Stimulated activated CD4-positive, alpha-beta T cell treated with anti-CD3 and anti-CD28 coated beads, Interleukin-15, amount 100 ng/mL, for 1 hour (primary cell): ENCODE measurements around the gene TSPAN10.
"Not testable (repeated sequence)": the region's sequence is repeated elsewhere in the genome, so short reads cannot be mapped to it uniquely, and the experiment has no call there.

Experiments
- DNase-seq, 2 donors: peaks; one replicate each; pipeline ENCODE4 v3.0.0-alpha.2; 2020; ENCODE audit warnings: low read depth in 1 of 2, low spot score in 1 of 2

The TSPAN10 gene

DNA sequence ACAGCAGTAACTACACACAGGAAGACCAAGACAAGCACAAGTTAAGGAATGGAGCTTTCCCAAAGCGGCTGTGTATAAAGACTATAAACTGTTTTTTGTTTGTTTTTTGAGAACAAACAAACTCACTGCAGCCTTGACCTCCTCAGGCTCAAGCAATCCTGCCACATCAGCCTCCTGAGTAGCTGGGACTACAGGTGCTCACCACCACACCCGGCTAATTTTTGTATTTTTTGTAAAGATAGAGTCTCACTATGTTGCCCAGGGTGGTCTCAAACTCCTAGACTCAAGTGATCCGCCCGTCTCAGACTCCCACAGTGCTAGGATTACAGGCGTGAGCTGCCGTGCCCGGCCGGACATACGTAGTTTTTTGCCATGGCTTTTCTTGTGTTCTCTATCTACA lies 23.4 kb downstream of the TSPAN10 start:
- DNase-seq = no peak

GRCh38 chr17:81662002-81662401 lies 25.0 kb downstream of the TSPAN10 start:
- no peak for DNase-seq

DNA sequence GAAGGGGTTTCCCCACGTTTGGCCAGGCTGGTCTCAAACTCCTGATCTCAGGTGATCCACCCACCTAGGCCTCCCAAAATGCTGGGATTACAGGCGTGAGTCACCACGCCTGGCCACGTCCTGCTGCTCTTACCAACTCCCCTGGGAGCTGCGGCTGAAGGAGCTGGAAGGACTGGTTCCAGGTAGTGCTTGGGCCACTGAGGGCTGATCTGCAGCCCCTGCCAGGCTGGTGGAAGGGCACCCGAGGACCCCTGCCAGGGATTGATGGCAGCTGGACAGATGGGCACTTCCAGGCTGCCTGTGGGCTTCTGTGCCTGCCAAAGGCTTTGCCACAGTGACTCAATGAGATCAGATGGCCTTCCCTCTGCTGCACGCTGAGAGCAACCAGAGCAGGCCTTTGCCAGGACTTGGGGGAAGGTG lies 27.1 kb downstream of the TSPAN10 start:
- no peak for DNase-seq

DNA sequence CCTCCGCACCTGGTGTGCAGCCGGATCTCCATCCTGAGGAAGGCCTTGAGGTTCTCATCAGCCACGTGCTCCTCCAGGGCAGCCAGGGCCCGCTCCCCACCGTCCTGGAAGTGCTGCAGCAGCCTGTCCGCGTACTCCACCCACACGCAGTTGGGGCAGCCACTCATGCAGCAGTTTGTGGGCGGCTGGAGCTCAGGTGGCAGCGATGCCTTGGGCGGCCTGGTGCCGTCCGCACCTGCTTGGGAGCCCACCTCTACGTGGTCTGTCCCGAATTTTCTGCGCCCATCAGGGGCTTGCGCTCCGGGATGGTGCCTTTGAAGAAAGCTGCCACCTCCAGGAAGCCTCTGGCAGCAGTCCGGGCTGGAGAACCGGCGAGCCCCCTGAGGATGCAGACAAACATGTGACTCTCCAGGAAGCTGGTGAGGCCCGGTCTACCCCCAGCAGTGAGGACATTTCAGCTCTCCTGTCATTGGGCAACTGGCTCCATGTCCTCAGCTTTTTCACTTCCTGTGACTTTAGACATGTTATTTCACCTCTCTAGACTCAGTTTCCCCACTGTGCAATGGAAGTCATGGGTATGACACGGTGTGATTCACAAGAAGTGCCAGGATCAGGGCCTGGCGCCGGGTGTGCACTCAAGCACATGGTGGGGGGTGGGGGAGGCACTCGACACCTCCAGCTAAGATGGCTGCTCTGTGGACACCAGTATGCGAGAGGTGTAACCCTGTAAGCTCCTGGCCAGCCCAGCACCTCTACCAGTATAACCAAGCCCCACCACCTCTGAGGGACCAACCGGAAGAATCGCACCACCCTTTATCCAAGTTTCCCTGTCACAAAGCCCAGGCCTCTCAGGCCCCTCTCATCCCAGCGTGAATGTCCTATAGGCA lies 28.5 kb downstream of the TSPAN10 start:
- peak in 1 of 2 donors; percentile 48 for DNase-seq

DNA sequence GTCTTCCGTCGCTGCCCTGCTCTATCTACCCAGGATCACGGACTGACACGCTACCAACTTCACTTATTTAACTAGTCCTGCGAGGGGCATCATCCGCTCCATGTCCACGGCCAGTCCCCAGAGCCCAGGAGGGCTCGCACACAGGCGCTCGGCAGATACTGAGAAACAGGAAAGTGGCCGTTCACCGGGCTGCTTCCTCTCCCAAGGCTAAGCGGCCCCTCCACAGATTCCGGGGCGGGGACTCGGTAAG lies 29.0 kb downstream of the TSPAN10 start:
- DNase-seq = no peak

- DNase-seq = peak; percentile 84 to 88
Measured at GRCh38 chr17:81666342-81667191, 29.6 kb downstream of the TSPAN10 start, which contains the start of the genes CCDC137 and OXLD1. Gene CCDC137 (plus strand): TSS chr17:81666737. CDS start chr17:81666767, 30 bp downstream. Gene OXLD1 (minus strand): TSS chr17:81666605. CDS start chr17:81666577, 28 bp downstream.

- DNase-seq = no peak
Measured at GRCh38 chr17:81667754-81668153, 30.8 kb downstream of the TSPAN10 start.

DNA sequence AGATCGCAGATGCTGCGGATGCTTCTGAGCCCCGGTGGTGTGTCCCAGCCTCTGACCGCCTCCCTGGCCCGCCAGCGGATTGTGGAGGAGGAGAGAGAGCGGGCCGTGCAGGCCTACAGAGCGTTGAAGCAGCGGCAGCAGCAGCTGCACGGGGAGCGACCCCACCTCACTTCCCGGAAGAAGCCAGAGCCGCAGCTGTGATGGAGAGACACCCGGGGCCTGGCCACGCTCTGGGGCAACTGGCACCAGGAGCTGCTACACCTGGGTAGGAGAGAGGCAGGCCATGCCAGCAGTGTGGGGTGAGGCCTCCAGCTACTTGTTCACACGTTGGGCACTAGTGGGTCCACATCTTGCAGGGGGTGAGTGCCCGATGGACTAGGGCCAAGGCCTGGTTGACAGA lies 35.5 kb downstream of the TSPAN10 start:
- no peak for DNase-seq

- no peak for DNase-seq
Measured at GRCh38 chr17:81672954-81673353, 36.0 kb downstream of the TSPAN10 start.

DNA sequence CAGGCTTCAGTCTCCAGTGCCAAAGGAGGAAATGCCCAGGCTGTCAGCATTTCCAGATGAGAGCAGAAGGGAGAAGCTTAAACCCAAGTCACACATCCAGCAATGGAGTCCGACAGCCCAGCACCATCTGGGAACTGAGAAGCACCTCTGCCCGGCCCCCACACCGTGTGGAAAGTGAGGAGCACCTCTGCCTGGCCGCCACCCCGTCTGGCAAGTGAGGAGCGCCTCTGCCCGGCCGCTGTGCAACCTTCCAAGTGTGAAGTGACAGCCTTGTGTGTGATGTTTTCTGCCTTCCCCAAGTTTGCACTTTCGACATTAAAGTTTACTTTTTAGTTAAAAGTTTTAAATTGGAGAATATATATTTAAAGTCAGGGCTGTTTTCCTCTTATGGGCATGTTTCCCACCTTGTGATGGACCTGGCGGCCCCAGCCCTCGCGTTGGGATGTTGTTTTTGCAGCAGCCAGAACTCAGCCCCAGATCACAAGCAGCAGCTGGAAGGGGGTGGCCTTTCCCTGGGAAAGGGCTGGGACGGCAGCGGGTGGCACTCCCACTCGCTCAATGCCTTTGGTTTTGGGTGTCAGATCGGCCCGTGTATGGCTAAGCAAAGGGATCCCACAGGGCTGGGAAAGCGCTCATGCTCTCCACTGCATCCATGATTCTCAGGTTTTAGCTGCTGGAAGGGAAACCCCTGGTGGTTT lies 36.7 kb downstream of the TSPAN10 start:
- no peak for DNase-seq

DNA sequence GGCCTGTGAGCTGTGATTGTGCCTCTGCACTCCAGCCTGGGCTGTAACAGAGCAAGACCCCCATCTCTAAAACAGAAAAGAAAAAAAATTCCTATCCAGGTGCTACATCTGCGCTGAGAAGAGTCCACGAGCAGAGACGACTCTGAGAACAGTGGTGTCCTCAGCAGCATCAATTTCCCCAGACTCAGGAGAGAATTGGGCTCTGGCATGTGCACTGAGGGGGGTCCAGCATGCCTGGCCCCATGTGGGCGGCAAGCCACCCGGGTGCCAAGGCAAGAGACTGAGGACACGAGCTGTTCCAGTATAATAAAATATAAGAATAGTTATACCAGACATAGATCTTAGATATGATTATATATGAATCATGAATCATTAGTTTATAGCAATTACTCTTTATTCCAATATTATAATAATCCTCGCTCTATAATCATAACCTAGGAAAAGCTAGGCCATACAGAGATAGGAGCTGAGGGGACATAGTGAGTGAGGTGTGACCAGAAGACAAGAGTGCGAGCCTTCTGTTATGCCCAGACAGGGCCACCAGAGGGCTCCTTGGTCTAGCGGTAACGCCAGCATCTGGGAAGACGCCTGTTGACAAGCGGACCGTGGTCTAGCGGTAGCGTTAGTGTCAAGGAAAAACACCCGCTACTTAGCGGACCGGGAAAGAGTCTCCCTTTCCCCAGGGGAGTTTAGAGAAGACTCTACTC lies 38.7 kb downstream of the TSPAN10 start:
- not testable (repeated sequence) for DNase-seq

- DNase-seq = no peak
Measured at GRCh38 chr17:81676906-81677305, 39.9 kb downstream of the TSPAN10 start.

- DNase-seq = no peak
Measured at GRCh38 chr17:81680150-81680549, 43.2 kb downstream of the TSPAN10 start.

GRCh38 chr17:81681672-81682071 lies 44.7 kb downstream of the TSPAN10 start:
- no peak for DNase-seq

DNA sequence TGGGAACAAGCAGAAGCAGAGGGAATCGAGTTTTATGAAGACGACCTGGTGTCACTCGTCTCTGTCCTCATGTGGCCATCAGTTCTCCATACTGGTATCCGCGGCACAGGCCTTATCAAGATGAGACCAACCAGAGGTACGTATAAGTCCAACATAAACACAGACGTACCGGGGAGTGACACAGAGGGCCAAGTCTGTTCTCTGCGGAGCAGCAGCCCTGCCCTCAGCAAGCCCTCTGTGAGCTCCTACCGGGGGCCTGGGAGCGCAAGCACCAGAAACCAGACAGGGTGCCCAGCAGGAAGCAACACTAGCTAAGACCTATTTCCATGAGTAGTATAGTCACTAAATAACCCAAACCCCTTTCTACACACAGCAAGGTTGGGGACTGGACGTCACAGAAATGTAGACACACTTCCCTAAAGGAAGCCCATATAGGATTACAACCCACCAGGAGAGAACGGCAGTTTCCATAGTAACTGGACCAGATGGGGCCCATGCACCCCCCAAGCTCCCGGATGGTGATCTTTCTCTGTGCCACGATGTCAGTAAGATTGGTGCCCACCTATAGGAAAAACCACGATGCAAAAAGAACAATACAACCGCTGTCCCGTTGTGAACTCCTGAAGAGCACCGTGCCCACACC lies 45.7 kb downstream of the TSPAN10 start:
- no peak for DNase-seq

- DNase-seq = no peak
Measured at GRCh38 chr17:81683208-81683583, 46.2 kb downstream of the TSPAN10 start.

DNA sequence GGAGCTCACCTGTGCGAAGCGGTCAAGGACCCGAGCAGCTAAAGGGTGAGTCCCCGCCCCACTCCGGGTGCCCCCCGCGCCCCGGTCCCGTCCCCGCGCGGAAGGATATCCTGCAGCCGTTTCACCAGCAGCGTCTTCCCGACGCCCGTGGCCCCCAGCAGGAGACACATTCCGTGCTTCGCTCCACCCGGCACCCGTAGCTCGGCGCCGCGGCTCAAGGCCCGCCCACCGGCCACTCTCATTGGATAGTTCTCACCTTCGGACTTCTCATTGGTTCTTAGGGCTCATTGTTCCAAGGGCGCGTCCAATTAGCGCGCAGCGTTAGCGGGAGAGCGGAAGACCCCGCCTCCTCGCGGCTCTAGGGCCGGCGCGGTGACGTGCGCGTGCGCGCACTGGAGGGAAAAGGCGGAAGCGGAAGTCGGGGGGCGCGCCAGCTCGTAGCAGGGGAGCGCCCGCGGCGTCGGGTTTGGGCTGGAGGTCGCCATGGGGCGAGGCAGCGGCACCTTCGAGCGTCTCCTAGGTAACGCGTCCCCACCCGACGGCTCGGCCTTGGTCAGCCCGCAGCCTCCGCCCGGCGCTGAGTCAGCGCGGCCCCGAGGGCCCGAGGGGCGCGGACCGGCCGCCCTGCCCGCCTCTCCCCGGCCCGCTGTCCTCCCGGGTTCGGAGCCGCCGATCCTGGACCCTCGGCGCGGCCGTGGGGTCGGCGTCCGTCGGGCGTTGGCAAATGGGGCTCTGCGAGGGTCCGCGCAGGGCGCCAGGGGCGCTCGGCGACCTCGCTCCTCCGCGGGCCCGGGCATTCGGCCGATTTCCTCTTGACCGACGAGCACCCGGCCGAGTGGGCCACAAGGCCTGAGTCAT lies 46.8 kb downstream of the TSPAN10 start, which contains the start of the genes ARL16 and HGS:
Gene ARL16 (minus strand): TSS at position 214 of the 858 bp plus-strand sequence. CDS start 44 bp downstream, at position 170.
Gene HGS (plus strand): TSS at position 428 of the 858 bp plus-strand sequence. CDS start 56 bp downstream, at position 484.
- peak; percentile 96 for DNase-seq

GRCh38 chr17:81684442-81684911 lies 47.5 kb downstream of the TSPAN10 start:
- DNase-seq = no peak

DNA sequence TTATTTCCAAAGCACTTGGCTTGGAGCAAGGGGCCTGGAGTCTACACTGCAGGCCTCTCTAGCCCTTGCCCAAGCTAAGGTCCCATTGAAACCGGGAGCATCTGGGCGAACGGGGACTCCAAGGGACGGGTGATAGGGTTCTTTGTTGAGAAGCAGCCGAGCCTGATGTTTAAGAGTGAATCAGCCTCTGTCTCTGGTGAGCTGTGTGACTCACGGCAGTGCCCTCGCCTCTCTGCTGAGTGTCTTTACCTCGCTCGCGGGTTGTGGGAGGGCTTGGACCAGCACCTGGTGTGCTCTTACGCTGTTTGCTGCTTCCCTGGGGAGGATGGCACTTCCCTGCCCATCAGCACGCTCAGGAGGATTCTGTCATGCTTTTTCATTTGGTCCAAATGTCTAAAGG lies 48.1 kb downstream of the TSPAN10 start:
- DNase-seq = peak in 1 of 2 donors; percentile 31
